Progenitor cell of endocrine pancreas (in vitro differentiated cells): ENCODE measurements around the gene MOB3B. TPM values are rescaled to one million over a fixed set of nuclear protein-coding genes. Genes with fewer than 3 reads are reported as not detected.

Source experiments
- DNase-seq: peaks from one replicate; pipeline ENCODE4 v3.0.0; 2021; ENCODE audit warnings: low spot score; ENCODE audit not compliant: unreplicated experiment
- H3K27ac Mint-ChIP-seq: 2 replicates; pipeline ENCODE4 v1.8.0; 2021; ENCODE audit warnings: mild to moderate bottlenecking, moderate library complexity, mixed read lengths
- H3K27me3 Mint-ChIP-seq: 2 replicates; pipeline ENCODE4 v1.8.0; 2021; ENCODE audit warnings: mixed read lengths
- H3K36me3 Mint-ChIP-seq: 2 replicates; pipeline ENCODE4 v1.8.0; 2022; ENCODE audit warnings: mixed read lengths; ENCODE audit not compliant: insufficient read depth
- H3K4me1 Mint-ChIP-seq: 2 replicates; pipeline ENCODE4 v1.8.0; 2021; ENCODE audit warnings: low read depth, mixed read lengths
- H3K4me3 Mint-ChIP-seq: 2 replicates; pipeline ENCODE4 v1.8.0; 2021; ENCODE audit warnings: low read depth, mild to moderate bottlenecking, moderate library complexity, mixed read lengths
- H3K9me3 Mint-ChIP-seq: 2 replicates; pipeline ENCODE4 v1.8.0; 2021; ENCODE audit warnings: low read depth, mixed read lengths
- CTCF ChIP-seq: fragments of 200-600 bp; sonication (generic); IDR thresholded peaks from one replicate; pipeline ENCODE4 v1.5.0; 2021; ENCODE audit warnings: antibody characterized with exemption, mild to moderate bottlenecking; ENCODE audit not compliant: unreplicated experiment
- total RNA-seq: library from RNA; stranded (reverse); gene quantifications from 2 replicates; pipeline ENCODE4 v1.2.1, GENCODE V29; 2021

MOB3B gene
- total RNA-seq, 1 donor from 2014 or later, result 15.4 TPM

GRCh38 chr9:27282269-27282668 is 247.3 kb downstream of the MOB3B start:
- no peak for DNase-seq
- no peak overlapping the region for H3K27ac Mint-ChIP-seq
- no peaks in the 10 kb centered on the region for H3K36me3 Mint-ChIP-seq
- H3K4me1 Mint-ChIP-seq, result no peaks in the 10 kb centered on the region
- H3K27me3 Mint-ChIP-seq, result no peaks in the 10 kb centered on the region
- no peaks in the 10 kb centered on the region for H3K9me3 Mint-ChIP-seq
- no peak overlapping the region for H3K4me3 Mint-ChIP-seq
- TF ChIP-seq CTCF, result no peak

DNA sequence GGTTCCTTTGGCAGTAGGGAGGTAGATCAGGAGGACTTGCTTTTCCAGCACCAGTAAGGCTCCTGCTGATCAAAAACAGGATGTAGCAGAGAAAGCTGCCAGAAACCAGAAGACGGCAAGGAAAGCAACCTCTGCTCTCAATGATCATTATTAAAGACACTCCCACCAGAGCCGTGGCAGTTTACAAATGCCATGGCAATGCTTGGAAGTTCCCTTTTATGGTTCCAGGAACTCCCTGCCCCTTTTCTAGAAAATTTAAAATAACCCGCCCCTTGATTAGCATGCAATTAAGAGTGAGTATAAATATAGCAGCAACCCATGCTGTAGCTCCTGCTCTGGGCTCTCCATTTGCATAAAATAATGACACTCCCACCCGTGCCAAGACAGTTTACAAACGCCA is 248.8 kb downstream of the MOB3B start:
- TF ChIP-seq CTCF, result no peak
- no peaks in the 10 kb centered on the region for H3K27me3 Mint-ChIP-seq
- H3K4me3 Mint-ChIP-seq, result no peak overlapping the region
- no peak overlapping the region for H3K27ac Mint-ChIP-seq
- no peaks in the 10 kb centered on the region for H3K9me3 Mint-ChIP-seq
- no peak for DNase-seq
- H3K4me1 Mint-ChIP-seq, result peaks cover 4% of the 10 kb centered on the region
- H3K36me3 Mint-ChIP-seq, result no peaks in the 10 kb centered on the region

DNA sequence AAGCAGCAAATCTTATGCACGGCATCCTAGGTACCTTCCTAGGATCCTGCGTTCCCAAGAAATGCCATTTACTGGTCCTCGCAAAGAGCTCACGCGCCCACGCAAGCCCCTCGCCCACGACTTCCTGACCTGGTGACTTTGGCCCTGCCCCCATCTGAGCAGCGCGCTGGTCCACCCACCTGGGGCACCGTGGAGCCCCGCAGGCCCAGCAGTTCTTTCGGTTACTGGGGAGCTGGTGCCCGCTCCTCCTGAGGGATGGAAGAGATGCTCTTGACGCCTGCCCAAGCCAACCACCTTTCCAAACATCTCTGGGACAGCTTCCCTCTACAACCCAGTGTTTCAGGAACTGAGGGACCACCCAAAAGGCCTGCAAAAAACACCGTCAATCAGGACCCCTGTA is 249.4 kb downstream of the MOB3B start:
- Mint-ChIP-seq H3K27me3 (no peaks in the 10 kb centered on the region), H3K36me3 (no peaks in the 10 kb centered on the region), H3K4me3 (no peak overlapping the region), H3K27ac (no peak overlapping the region), H3K9me3 (no peaks in the 10 kb centered on the region), H3K4me1 (peaks cover 5% of the 10 kb centered on the region)
- no peak for DNase-seq
- TF ChIP-seq CTCF, result no peak

- no peaks in the 10 kb centered on the region for H3K27me3 Mint-ChIP-seq
- H3K4me1 Mint-ChIP-seq, result peaks cover 5% of the 10 kb centered on the region
- H3K36me3 Mint-ChIP-seq, result no peaks in the 10 kb centered on the region
- DNase-seq, result no peak
- H3K4me3 Mint-ChIP-seq, result no peak overlapping the region
- no peak overlapping the region for H3K27ac Mint-ChIP-seq
- TF ChIP-seq CTCF, result no peak
- no peaks in the 10 kb centered on the region for H3K9me3 Mint-ChIP-seq
Measured at GRCh38 chr9:27279611-27280010, 250.0 kb downstream of the MOB3B start.

GRCh38 chr9:27278374-27278773 is 251.2 kb downstream of the MOB3B start:
- H3K4me1 Mint-ChIP-seq, result peaks cover 5% of the 10 kb centered on the region
- H3K27ac Mint-ChIP-seq, result no peak overlapping the region
- H3K27me3 Mint-ChIP-seq, result no peaks in the 10 kb centered on the region
- H3K4me3 Mint-ChIP-seq, result no peak overlapping the region
- no peak for TF ChIP-seq CTCF
- no peaks in the 10 kb centered on the region for H3K36me3 Mint-ChIP-seq
- no peak for DNase-seq
- H3K9me3 Mint-ChIP-seq, result no peaks in the 10 kb centered on the region
